Neutrophil (primary cell): ENCODE measurements around the gene ISG15.

ENCODE experiments used
- H3K27ac ChIP-seq: fragments of 200-600 bp; sonication (generic); 2 replicates; pipeline ENCODE4 v1.5.1; 2016; ENCODE audit warnings: mild to moderate bottlenecking, moderate library complexity
- H3K27me3 ChIP-seq: fragments of 200-600 bp; sonication (generic); 2 replicates; pipeline ENCODE4 v1.6.0; 2016; ENCODE audit warnings: mild to moderate bottlenecking
- H3K36me3 ChIP-seq: fragments of 200-600 bp; sonication (generic); 2 replicates; pipeline ENCODE4 v1.5.1; 2017
- H3K4me1 ChIP-seq, 2 experiments: fragments of 200-600 bp in 1 of 2; sonication (generic) in 1 of 2; 1 replicate in 1 of 2; 2 replicates in 1 of 2; pipeline versions ENCODE4 v1.5.1 to v1.6.1; 2013 to 2016; ENCODE audit warnings: low read depth in 1 of 2, low read length in 1 of 2, mild to moderate bottlenecking in 1 of 2, moderate library complexity in 1 of 2; ENCODE audit not compliant: control insufficient read depth in 1 of 2, insufficient read depth in 1 of 2
- H3K4me3 ChIP-seq, 2 experiments: fragments of 200-600 bp in 1 of 2; sonication (generic) in 1 of 2; 1 replicate in 1 of 2; 2 replicates in 1 of 2; pipeline ENCODE4 v1.5.1; 2013 to 2016; ENCODE audit warnings: low read depth in 1 of 2, low read length in 1 of 2, mild to moderate bottlenecking in 1 of 2, moderate library complexity in 1 of 2
- H3K9me3 ChIP-seq: fragments of 200-600 bp; sonication (generic); 2 replicates; pipeline ENCODE4 v1.5.1; 2016
- TF ChIP-seq, protein P1 (sequence below): fragments of 200-600 bp; sonication (generic); IDR thresholded peaks from 2 replicates; pipeline ENCODE4 v1.5.1; 2016; ENCODE audit warnings: antibody characterized with exemption

Gene ISG15

DNA sequence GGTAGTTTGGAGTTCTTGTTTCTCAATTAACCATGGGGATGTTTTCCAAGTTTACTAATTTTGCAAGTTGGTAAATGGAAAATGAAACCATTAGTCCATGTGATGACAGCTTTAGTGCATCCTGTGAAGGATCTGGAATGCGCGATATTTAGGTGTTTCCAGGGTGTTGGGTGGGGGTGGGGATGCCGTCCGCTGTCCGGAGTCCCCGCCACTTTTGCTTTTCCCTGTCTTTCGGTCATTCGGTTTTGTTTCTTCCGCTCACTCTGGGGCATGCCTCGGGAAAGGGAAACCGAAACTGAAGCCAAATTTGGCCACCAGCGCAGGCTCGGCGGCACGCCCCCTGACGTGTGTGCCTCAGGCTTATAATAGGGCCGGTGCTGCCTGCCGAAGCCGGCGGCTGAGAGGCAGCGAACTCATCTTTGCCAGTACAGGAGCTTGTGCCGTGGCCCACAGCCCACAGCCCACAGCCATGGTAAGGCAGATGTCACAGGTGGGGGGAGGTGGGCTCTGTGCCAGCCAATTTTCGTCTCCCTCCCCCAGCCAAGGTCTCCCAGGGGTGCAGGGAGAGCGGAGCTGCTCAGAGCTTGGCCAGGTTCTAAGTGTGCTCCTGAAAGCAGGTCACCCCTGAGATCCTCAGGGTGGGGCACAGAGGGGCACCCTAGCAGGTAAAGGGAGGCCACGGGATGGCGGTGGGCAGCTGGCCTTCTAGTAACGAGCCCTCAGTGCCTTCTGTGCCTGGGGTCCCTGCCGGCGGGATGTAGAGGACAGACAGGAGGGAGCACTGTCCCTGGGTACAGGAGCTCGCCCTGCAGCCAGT is at the start of gene ISG15:
TSS of gene ISG15 (plus strand) at position 393 of the 817 bp plus-strand sequence. CDS start at position 470, 77 bp downstream.
- Histone ChIP-seq H3K36me3 (no peaks in the 10 kb centered on the region), H3K9me3 (no peaks in the 10 kb centered on the region), H3K27me3 (peaks cover 39% of the 10 kb centered on the region), H3K4me1 (peaks cover 15 to 18% of the 10 kb centered on the region in 2 experiments), H3K4me3 (peak within 1 kb of the TSS; percentile 70 to 81), H3K27ac (peak within 1 kb of the TSS; percentile 81)
- TF ChIP-seq, protein P1, sequence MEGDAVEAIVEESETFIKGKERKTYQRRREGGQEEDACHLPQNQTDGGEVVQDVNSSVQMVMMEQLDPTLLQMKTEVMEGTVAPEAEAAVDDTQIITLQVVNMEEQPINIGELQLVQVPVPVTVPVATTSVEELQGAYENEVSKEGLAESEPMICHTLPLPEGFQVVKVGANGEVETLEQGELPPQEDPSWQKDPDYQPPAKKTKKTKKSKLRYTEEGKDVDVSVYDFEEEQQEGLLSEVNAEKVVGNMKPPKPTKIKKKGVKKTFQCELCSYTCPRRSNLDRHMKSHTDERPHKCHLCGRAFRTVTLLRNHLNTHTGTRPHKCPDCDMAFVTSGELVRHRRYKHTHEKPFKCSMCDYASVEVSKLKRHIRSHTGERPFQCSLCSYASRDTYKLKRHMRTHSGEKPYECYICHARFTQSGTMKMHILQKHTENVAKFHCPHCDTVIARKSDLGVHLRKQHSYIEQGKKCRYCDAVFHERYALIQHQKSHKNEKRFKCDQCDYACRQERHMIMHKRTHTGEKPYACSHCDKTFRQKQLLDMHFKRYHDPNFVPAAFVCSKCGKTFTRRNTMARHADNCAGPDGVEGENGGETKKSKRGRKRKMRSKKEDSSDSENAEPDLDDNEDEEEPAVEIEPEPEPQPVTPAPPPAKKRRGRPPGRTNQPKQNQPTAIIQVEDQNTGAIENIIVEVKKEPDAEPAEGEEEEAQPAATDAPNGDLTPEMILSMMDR, result peak; percentile 37

- Histone ChIP-seq H3K4me3 (no peak overlapping the region), H3K27me3 (peaks cover 79% of the 10 kb centered on the region), H3K4me1 (peaks cover 27 to 31% of the 10 kb centered on the region in 2 experiments), H3K36me3 (no peaks in the 10 kb centered on the region), H3K9me3 (no peaks in the 10 kb centered on the region), H3K27ac (no peak overlapping the region)
- TF ChIP-seq, protein P1, result no peak
Observed at GRCh38 chr1:963746-964525, 49.4 kb upstream of the ISG15 start.

DNA sequence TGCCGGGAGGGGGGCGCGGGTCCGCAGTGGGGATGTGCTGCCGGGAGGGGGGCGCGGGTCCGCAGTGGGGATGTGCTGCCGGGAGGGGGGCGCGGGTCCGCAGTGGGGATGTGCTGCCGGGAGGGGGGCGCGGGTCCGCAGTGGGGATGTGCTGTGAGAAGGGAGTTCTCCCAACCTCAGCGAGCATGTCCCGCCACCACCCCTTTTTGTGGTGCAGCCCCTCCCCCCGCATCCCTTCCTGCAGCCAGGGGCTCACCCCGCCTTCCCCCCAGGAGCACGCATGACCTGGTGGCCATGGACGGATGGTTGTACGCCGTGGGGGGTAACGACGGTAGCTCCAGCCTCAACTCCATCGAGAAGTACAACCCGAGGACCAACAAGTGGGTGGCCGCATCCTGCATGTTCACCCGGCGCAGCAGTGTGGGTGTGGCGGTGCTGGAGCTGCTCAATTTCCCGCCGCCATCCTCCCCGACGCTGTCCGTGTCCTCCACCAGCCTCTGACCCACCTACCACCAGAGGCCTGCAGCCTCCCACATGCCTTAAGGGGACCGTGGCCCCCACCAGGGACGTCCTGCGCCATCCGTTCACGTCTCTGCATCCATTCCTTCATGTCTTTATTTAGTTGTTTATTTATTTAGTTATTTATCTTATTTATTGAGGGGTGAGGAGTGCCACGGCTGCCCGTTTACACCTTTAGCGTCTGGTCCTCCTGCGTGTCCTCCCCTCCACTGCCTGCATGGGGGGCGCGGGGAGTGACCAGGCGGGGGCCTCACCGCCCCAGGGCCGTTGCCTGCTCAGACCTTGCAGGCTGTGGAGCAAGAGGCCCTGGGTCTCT is 48.4 kb upstream of the ISG15 start:
- H3K4me1 ChIP-seq, result peaks cover 22% of the 10 kb centered on the region in 2 experiments

GRCh38 chr1:965526-966134 is 47.7 kb upstream of the ISG15 start:
- TF ChIP-seq, protein P1, result no peak

More for the DNA sequence above, 48.4 kb upstream of the ISG15 start:
- no peaks in the 10 kb centered on the region for H3K9me3 ChIP-seq
- TF ChIP-seq, protein P1, result no peak
- no peak overlapping the region for H3K4me3 ChIP-seq
- H3K27ac ChIP-seq, result no peak overlapping the region
- H3K36me3 ChIP-seq, result no peaks in the 10 kb centered on the region
- H3K27me3 ChIP-seq, result peaks cover 82% of the 10 kb centered on the region

More at GRCh38 chr1:965526-966134, 47.7 kb upstream of the ISG15 start:
- H3K36me3 ChIP-seq, result no peaks in the 10 kb centered on the region
- peaks cover 18 to 20% of the 10 kb centered on the region in 2 experiments for H3K4me1 ChIP-seq
- H3K27ac ChIP-seq, result no peak overlapping the region
- H3K4me3 ChIP-seq, result peak overlapping the region in 1 of 2 experiments; percentile 67
- H3K27me3 ChIP-seq, result peaks cover 83% of the 10 kb centered on the region
- no peaks in the 10 kb centered on the region for H3K9me3 ChIP-seq
